SIG-M5 (cell line): Measurements from ENCODE around the gene ADCY9.
A peak's percentile ranks its signal among the peaks of the same experiment; 100 is the strongest.
"Not testable (repeated sequence)": the region's sequence is repeated elsewhere in the genome, so short reads cannot be mapped to it uniquely, and the experiment has no call there.

Experiments
- DNase-seq: peaks from one replicate; lab custom pipeline; 2025; lab: John Stamatoyannopoulos, UW

Gene ADCY9

DNA sequence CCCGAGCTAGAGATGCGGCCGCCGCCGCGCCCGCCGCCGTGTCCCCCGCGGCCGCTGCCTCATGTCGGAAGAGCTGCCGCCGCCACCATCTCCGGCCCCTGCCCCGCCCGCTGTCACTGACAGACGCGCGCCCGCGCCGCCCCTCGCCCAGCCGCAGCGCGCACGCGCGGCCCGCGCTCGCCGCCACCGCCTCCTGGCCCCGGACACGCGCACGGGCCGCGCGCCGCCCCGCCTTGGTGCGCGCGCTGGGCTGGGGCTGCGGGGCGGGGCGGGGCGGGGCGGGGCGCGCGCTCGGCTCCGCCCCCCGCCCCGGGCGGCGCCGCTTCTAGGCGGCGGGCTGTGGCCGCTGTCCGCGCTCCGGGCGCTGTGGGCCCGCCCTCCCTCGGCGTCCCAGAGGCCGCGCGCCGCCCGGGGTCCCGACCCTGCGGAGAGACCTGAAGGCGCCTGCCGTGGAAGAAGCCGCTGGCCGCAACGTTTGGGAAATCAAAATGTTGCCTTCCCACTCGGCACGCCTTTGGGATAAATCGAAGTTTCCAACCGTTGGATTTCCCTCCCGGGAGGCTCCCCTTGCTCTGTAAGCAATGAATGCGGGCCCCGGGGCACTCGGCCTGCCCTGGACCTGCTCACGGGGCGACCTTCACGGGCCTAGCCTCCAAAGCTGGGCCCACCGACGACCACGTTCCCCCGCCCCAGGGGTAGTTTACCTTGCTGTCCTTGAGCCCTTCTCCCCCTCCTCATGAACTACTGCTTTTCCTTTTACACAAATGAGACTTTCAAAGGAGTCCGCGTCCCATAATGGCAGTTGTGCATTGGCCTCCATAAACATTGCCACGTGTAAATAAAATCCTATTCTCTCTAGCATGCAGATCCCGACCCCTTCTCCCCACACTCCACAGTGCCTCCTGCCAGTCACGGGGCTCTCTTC lies at the start of gene ADCY9:
TSS of gene ADCY9 (minus strand) at position 118 of the 925 bp plus-strand sequence. CDS start 1,000 bp downstream, outside the sequence.
- DNase-seq = no peak

DNA sequence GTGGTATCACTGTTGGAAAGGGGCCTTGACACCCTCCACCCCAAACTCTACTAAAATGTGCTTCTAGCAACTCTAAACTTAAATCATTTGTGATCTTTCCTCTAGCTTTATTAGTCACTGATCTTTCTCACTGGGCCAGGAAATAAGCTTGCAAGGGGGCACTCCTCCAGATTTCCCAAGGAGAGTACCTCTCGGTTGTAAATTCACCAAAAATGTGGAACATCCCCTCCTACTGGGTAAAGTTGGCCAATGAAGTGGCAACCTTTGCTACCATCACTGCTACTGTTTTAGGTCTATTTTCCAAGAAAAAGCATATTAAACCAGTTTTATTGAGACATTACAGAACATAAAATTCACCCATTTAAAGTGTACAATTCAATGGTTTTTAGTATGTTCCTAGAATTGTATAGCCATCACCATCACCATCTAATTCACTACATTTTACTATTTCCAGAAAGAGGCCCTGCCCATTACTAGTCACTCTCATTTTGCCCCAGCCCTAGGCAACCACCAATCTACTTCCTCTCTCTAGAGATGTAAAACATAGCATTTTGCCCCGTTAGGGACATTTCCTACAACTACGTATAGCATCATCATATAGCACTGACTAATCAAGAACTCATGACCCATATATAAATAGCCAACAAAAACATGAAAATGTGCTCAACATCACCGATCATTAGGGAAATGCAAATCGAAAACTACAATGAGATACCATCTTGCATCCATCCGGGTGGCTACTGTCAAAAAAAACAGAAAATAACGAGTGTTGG lies 44.6 kb upstream of the ADCY9 start:
- no peak for DNase-seq

DNA sequence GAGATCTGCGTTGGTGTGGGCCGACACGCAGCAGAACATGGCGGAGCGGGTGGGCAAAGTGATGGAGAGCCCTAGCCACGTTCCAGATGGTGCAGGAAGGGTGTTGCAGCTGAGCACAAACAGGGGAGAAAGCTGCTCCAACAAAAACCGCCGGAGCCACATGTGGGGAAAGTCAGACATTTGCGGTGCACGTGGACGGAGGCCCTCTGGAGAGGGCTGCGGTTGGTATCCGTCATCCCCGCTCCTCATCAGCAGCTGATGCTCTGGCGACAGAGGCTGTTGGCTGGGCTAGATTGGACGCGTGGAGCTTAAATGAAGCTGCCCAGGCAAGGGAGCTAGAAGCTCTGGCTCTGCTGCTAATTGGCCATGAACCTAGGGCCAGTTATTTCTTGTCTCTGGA lies 43.5 kb upstream of the ADCY9 start:
- DNase-seq = no peak

DNA sequence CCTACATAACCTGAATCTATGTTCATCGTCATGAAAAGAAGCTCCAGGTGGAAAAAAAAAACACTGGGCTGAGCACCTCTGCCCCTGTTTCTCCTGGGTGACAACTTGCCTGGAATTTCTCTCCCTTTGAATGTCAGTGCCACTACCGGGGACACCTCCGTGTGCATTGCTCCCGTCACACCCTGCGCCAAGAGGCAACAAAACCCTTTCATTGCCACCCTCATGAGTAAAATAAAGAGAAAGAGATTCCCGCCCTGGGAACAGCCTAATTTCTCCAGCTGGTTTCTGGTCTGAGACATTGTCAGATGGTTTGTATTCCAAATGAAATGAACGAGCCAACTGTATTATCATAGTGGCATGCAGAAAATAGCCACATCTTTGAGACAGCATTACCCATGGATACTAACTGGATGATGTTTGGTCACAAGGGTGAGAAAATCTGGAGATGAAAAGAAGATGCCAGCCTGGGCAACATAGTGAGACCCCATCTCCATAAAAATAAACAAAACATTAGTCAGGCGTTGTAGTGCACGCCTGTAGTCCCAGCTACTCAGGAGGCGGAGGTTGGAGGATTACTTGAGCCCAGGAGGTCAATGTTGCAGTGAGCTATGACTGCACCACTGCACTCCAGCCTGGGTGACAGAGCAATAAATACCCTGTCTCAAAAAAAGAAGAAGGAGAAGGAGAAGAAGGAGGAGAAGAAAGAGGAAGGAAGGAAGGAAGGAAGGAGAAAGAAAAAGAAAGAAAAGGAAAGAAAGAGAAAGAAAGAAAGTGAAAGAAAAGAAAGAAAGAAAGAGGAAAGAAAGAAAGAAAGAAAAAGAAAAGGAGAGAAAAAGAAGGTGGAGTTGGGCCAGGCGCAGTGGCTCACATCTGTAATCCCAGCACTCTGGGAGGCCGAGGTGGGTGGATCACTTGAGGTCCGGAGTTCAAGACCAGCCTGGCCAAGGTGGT lies 42.2 kb upstream of the ADCY9 start:
- DNase-seq = no peak

DNA sequence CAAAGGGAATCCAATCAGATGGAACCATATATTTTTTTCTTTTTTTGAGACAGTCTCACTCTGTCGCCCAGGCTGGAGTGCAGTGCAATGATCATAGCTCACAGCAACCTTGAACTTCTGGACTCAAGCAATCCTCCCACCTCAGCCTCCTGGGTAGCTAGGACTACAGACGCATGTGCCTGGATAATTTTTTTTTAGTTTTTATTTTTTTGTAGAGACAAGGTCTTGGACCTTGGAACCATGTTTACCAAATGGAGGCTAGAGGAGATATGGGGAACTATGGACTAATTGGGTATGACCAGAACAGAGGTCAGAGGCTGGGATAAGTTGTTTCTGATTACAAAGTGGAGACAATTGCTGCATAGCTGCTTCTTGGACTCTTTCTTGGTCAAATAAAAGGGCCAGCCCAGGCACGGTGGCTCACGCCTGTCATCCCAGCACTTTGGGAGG lies 41.2 kb upstream of the ADCY9 start:
- no peak for DNase-seq

DNA sequence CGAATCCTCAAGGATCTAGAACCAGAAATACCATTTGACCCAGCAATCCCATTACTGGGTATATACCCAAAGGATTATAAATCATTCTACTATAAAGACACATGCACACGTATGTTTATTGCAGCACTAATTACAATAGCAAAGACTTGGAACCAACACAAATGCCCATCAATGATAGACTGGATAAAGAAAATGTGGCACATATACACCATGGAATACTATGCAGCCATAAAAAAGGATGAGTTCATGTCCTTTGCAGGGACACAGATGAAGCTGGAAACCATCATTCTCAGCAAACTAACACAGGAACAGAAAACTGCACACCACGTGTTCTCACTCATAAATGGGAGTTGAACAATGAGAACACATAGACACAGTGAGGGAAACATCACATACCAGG lies 40.3 kb upstream of the ADCY9 start:
- not testable (repeated sequence) for DNase-seq

DNA sequence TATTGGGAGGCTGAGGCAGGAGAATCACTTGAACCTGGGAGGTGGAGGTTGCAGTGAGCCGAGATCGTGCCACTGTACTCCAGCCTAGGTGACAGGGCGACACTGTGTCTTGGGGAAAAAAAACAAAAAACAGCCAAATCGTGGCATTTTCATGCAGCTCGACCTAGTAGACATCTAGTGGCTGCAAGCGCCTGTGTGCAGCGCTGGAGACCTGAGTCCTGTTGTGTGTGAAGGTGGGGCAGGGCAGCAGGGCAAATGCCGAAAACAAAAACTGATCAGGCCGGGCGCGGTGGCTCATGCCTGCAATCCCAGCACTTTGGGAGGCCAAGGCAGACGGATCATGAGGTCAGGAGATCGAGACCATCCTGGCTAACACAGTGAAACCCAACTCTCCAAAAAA lies 37.1 kb upstream of the ADCY9 start:
- DNase-seq = not testable (repeated sequence)

DNA sequence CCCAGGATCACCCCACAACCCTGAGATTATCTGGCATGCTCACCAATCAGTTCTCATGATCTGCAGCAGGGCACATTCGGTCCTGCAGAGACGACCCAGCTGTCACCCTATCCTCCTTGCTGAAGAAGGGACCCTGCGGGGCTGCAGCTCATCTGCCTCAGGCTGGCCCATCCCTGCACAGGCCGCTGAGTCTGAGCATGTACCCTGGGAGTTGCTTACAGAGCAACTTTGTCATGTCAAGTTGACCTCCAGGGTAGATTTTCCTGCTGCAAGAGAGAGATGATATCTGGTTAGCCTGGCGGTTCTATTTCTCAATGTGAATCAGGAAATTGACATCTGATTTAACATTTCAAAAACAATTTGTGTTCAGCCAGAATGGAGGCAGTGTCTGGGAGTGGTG lies 36.0 kb upstream of the ADCY9 start:
- no peak for DNase-seq

DNA sequence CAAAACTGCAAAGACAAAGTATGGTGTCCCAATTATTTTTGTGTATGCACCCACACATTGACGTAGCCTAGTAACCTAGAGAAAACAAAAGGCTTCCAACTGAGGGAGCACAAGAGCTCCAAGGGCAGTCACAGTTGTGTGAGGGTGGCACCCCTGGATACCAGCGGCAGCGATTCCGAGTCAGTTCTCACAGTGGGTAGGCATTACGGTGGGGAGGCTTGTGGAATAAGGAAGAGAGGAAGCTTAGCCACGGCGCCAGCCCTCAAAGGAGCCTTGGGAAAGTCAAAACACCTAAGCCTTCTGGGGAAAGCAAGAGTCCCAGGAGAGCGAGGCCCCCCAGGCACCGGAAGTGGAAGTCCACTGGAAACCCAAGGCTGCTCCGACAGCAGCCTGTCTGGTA lies 31.0 kb upstream of the ADCY9 start:
- no peak for DNase-seq

DNA sequence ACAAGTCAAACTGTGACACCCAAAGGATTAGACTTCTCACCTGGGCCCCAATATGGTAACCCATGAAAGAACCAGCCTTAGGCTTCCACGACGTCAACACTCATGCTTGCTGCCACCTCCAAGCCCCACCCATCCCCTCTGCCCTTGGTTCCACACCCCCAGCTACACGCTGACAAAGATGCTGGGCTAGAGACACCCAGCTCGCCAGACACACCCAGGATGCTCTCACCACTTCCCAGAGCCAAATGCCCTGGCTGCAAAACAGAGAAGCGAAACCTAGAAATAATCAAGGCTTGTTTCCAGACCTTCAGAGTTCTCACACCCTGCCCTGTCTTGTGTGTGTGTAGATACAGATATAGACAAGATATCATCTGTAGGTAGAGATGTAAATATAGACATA lies 26.0 kb upstream of the ADCY9 start:
- peak; percentile 85 for DNase-seq

DNA sequence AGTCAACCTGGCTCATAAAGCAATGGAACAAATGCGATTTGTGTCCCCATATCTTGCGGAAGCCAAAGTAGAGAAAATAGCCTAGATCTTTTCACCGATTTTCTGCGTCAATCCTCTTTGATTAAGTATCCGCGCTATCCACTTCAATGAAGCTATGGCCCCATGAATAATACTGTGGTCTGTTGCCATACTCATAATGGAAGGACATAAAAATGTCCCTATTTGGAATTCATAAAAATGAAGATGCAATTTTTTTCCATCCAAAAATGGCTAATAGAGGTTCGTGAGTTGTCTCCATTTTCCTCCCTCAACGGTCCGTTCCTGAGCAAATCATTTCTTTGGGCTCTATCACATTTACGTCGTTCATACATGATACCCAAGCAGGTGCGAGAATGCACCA lies 25.4 kb upstream of the ADCY9 start:
- DNase-seq = no peak

DNA sequence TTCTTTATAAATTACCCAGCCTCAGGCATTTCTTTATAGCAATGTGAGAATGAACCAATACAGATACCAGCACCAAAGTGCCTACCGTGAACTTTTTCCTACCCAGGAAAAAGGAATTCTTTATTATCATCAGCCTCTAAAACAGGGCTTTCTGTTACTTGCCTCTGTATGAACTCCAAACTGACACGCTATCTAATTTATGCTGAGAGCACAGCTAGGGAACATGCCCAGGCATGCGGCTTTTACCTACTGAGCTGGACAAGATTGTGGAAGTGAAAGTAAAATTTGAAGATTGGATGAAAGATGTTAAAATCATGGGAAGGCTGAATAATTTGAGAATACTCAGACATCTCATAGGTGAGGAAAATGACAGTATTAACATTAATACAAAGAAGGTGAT lies 24.4 kb upstream of the ADCY9 start:
- DNase-seq = peak; percentile 13

DNA sequence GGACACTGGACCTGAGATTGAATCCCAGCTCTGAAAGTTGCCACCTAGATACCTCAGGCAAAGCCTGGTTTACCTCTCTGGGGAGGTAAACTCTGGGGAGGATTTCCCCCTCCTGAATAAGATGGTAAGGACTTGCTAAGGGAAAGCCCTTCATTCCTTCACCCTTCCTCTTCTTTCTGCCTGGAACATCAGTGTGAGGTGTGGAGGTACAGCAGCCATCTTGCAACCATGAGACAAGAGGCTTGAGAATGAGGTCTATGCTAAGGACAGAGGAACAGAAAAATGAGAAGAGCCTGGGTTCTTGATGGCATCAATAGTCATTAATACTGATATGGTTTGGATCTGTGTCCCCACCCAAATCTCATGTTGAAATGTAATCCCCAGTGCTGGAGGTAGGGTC lies 23.7 kb upstream of the ADCY9 start:
- no peak for DNase-seq

DNA sequence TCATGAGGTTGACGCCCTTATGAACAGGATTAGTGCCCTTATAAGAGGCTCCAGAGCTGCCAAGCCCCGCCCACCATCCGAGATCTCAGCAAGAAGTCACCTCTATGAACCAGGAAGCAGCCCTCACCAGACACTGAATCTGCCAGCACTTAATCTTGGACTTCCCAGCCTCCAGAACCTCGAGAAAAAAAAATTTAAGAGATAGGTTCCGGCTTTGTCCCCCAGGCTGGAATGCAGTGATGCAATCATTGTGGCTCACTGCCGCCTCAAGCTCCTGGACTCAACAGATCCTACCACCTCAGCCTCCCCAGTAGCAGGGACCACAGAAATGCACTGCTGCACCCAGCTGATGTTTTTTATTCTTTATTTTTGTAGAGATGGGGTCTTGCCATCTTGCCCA lies 22.5 kb upstream of the ADCY9 start:
- no peak for DNase-seq

DNA sequence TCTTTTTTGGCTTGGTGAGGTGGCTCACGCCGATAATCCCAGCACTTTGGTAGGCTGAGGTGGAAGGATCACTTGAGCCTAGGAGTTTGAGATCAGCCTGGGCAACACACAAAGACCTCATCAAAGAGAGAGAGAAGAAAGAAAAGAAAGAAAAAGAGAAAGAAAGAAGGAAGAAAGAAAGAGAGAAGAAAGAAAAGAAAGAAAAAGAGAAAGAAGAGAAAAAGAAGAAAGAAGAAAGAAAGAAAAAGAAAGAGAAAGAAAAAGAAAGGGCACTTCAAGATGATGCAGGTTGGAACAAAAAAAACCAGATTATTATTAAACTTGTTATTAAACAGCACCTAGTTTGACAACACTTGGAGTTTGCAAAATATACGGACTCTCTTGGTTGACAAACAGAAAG lies 21.2 kb upstream of the ADCY9 start:
- no peak for DNase-seq

DNA sequence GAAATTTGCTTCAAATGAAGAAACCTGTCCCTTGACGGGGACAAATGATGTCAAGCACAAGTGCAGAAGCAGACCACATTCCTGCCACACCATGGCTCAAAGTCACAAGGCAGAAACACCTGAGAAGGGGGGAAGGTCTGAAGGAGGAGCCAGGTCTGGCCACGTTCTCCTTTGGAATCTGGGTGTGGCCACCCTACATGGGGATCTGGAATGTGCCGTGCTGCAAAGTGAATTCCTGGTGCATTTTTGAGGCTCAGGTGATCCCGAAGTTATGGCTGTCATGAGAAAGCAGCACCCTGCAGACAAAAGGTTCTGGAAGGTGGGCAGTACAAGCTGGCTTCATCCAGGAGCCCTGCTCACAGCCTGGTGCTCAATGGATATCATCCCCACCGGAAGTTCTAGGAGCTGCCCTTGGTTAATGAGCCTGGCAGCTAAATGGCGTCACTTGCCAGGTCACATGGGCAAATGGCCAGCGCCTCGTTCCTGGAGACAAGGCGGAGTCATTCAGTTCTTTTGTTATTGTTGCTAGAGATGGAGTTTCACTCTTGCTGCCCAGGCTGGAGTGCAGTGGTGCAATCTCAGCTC lies 20.1 kb upstream of the ADCY9 start:
- no peak for DNase-seq

DNA sequence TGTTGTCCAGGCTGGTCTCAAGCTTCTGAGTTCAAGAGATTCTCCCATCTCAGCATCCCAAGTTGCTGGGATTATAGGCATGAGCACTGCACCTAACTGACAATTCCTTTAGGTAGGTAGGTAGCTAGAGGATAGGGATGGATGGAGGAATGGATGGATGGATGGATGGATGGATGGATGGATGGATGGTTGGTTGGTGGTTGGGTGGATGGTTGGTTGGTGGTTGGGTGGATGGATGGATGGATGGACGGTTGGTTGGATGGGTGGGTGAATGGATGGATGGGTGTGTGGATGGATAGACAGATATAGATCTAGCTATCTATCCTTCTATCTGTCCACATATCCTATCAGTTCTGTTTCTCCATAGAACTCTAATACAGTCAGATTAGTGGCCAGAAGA lies 19.3 kb upstream of the ADCY9 start:
- DNase-seq = no peak

DNA sequence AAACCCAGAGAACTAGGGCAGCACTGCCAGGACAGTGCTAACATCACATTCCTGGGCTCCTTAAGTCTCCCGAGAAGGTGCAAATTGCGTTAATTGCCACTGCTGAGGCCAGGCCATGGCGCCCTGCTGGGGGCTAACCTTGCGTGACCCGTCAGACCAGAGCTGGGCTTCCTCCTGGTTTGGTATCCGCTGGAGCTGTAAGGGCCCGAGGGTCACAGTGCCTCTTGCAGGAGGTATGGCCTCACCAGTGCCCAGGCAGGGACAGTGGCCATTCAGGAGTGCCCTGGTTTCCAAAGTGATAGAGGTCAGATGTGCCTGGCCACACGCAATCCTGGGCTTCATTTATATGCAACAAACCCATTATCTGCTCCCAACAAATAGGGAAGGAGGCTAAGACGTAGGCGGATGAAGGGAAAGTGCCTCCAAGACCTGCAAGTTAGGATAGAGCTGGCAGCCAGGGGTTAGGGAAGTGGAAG lies 17.7 kb upstream of the ADCY9 start:
- no peak for DNase-seq

DNA sequence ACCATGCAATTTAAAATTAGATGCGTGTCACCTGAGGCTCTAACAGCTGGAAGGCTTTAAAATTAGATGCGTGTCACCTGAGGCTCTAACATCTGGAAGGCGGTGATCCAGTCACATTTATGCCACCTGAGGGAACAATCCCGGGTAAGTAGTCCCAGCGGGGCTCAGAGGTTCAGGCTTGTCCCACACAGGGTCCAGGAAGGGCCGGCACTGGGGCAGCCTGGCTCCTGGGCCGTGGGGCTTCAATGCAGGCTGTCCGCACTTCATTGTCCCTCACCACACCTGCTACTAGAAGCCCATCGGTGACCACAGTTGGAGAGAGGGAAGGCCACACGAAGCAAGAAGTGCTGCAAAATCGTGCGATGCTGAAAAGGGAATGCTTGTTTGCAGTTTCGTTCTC lies 15.4 kb upstream of the ADCY9 start:
- DNase-seq = no peak

DNA sequence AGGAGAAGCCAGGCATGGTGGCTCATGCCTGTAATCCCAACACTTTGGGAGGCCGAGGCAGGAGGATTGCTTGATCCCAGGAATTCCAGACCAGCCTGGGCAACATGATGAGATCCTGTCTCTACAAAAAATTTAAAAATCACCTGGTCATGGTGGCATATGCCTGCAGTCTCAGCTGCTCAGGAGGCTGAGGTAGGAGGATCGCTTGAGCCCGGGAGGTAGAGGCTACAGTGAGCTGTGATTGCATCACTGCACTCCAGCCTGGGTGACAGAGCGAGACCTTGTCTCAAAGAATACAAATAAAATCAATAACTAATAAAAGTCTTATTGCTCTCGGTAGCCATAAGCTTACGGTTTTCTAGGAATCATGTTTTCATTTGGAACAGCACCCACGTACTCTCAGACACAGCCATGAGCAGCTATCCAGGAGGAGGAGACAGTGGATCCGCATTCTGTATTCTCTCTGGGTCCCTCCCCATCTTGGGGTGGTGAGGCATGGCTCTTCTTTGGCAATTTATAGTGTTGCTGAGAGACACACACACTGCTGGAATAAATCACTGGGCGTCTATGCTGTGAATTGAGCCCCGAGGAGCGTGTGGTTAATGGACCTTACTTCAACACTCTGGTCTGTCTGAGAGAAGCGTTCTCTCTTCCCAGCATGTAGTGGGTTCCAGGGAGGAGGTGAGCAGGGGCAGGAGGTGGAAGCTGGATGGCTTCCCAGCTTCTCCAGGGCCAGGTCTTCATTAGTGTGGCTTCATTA lies 8.5 kb upstream of the ADCY9 start:
- no peak for DNase-seq
